ENCODE results near the gene GPR17. TPM values are rescaled to one million over a fixed set of nuclear protein-coding genes. Genes with fewer than 3 reads are reported as not detected.

Gene GPR17
- total RNA-seq, 2 donors from 2014 or later, result 0.16 to 0.20 TPM

- H3K27ac ChIP-seq, result no peak overlapping the region
- no peaks in the 10 kb centered on the region for H3K9me3 ChIP-seq
- no peak overlapping the region for H3K9ac ChIP-seq (ENCODE audit: low read depth in 2 of 2, low read length in 2 of 2)
- TF ChIP-seq CTCF (IDR thresholded peaks at IDR 0.05), result no peak
- DNase-seq, result no peak
- H3K27me3 ChIP-seq, result no peaks in the 10 kb centered on the region
- peaks cover 18% of the 10 kb centered on the region for H3K4me1 ChIP-seq
- H3K36me3 ChIP-seq, result no peaks in the 10 kb centered on the region
- no peak overlapping the region for H3K4me3 ChIP-seq
- intact Hi-C loops (cut with DNase I), result no loop called here
These were observed 52.8 kb downstream of the GPR17 start for GRCh38 chr2:127698553-127699355.

- peak; percentile 90 for DNase-seq
- intact Hi-C loops (cut with DNase I), result no loop called here
- Histone ChIP-seq H3K4me1 (peaks cover 18% of the 10 kb centered on the region), H3K9ac (ENCODE audit: low read depth in 2 of 2, low read length in 2 of 2) (peak overlapping the region; percentile 70 to 78), H3K27ac (peak overlapping the region; percentile 92), H3K27me3 (no peaks in the 10 kb centered on the region), H3K4me3 (peak overlapping the region; percentile 59), H3K9me3 (no peaks in the 10 kb centered on the region), H3K36me3 (no peaks in the 10 kb centered on the region)
- TF ChIP-seq CTCF (IDR thresholded peaks at IDR 0.05), result no peak
These were observed 54.7 kb downstream of the GPR17 start for GRCh38 chr2:127700527-127701192.

- H3K4me1 ChIP-seq, result peaks cover 18% of the 10 kb centered on the region
- intact Hi-C loops (cut with DNase I), result no loop called here
- peak within 1 kb of the TSS; percentile 78 to 90 for H3K9ac ChIP-seq (ENCODE audit: low read depth in 2 of 2, low read length in 2 of 2)
- peak; percentile 94 for DNase-seq
- no peaks in the 10 kb centered on the region for H3K36me3 ChIP-seq
- H3K27ac ChIP-seq, result peak within 1 kb of the TSS; percentile 92
- no peaks in the 10 kb centered on the region for H3K9me3 ChIP-seq
- peak within 1 kb of the TSS; percentile 59 for H3K4me3 ChIP-seq
- TF ChIP-seq CTCF (IDR thresholded peaks at IDR 0.05), result no peak
- H3K27me3 ChIP-seq, result no peaks in the 10 kb centered on the region
These were observed 55.3 kb downstream of the GPR17 start, which contains the start of gene SFT2D3 for GRCh38 chr2:127701193-127701650. Gene SFT2D3, plus strand, starts transcription at chr2:127701497. Its CDS starts 32 bp downstream, at chr2:127701529.

GRCh38 chr2:127701651-127702394 lies 55.9 kb downstream of the GPR17 start:
- Histone ChIP-seq H3K27ac (peak overlapping the region; percentile 92), H3K4me1 (peaks cover 18% of the 10 kb centered on the region), H3K4me3 (peak overlapping the region; percentile 59), H3K9ac (ENCODE audit: low read depth in 2 of 2, low read length in 2 of 2) (peak overlapping the region; percentile 78 to 90), H3K27me3 (no peaks in the 10 kb centered on the region), H3K9me3 (no peaks in the 10 kb centered on the region), H3K36me3 (no peaks in the 10 kb centered on the region)
- TF ChIP-seq CTCF (IDR thresholded peaks at IDR 0.05), result no peak
- intact Hi-C loops (cut with DNase I), result no loop called here
- peak; percentile 73 for DNase-seq

Other genes with a start within 250 kb of the GPR17 start
- gene PROC, start 227.7 kb upstream of the GPR17 start, total RNA-seq, result 1 to 10 TPM in 1 of 2 donors, under 1 TPM in 1; 0.96 to 3.4 TPM
- 10 to 100 TPM; 32.4 to 37.8 TPM for gene IWS1, start 119.7 kb upstream of the GPR17 start, total RNA-seq
- gene MYO7B, start 110.5 kb upstream of the GPR17 start, total RNA-seq, result 100 to 1,000 TPM; 159 to 218 TPM
- 10 to 100 TPM in 1 of 2 donors, 1 to 10 TPM in 1; 6.6 to 37.2 TPM for gene LIMS2, start 29.4 kb downstream of the GPR17 start, total RNA-seq
- gene SFT2D3, start 55.3 kb downstream of the GPR17 start, total RNA-seq, result 1 to 10 TPM; 6.0 to 7.5 TPM
- gene WDR33, start 165.0 kb downstream of the GPR17 start, total RNA-seq, result 10 to 100 TPM; 48.1 to 59.4 TPM
- 10 to 100 TPM; 23.5 to 32.7 TPM for gene POLR2D, start 212.0 kb downstream of the GPR17 start, total RNA-seq
- gene AMMECR1L, start 239.8 kb downstream of the GPR17 start, total RNA-seq, result 10 to 100 TPM; 10.5 to 15.7 TPM

All from colonic mucosa (tissue), 4 donors.